ENCODE measurements around the gene STK10.
A peak's percentile ranks its signal among the peaks of the same experiment; 100 is the strongest.

GRCh38 chr5:172150514-172151425 is 37.3 kb downstream of the STK10 start:
- no peak for TF ChIP-seq CTCF (IDR thresholded peaks at IDR 0.05; ENCODE audit: insufficient read depth, low read length)
- TF ChIP-seq REST (IDR thresholded peaks at IDR 0.05; ENCODE audit: insufficient replicate concordance, low read depth) = peak; percentile 59
- TF ChIP-seq POLR2AphosphoS5 (IDR thresholded peaks at IDR 0.05; ENCODE audit: low read depth) = peak; percentile 90
